SK-MEL-5 (cell line): ENCODE data around the gene IGSF11. TPM values are rescaled to one million over a fixed set of nuclear protein-coding genes. Genes with fewer than 3 reads are reported as not detected.
"Not testable (repeated sequence)": the region's sequence is repeated elsewhere in the genome, so short reads cannot be mapped to it uniquely, and the experiment has no call there.

ENCODE experiments used
- DNase-seq: peaks from one replicate; pipeline ENCODE4 v3.0.0-alpha.2; 2016; ENCODE audit warnings: low read depth, low spot score
- in situ Hi-C: cut with HindIII; loops from 2 replicates; pipeline ENCODE4 v1.10.0; 2016; ENCODE audit warnings: low sequenced_read_pairs, high pct_unique_total_duplicates, low pct_unique_long_range_greater_than_20kb
- polyA plus RNA-seq, 2 experiments: library from polyadenylated mRNA; depleted of rRNA; stranded (reverse); fragments of >200 nt; gene quantifications; 2 replicates each; pipeline ENCODE4 v1.2.3, GENCODE V29; 2015
- total RNA-seq: library from RNA; depleted of rRNA; stranded (reverse); fragments of >200 nt; shearing (Covaris generic); gene quantifications from 2 replicates; pipeline ENCODE4 v1.2.3, GENCODE V29; 2014; rRNA removed

The IGSF11 gene, protein sequence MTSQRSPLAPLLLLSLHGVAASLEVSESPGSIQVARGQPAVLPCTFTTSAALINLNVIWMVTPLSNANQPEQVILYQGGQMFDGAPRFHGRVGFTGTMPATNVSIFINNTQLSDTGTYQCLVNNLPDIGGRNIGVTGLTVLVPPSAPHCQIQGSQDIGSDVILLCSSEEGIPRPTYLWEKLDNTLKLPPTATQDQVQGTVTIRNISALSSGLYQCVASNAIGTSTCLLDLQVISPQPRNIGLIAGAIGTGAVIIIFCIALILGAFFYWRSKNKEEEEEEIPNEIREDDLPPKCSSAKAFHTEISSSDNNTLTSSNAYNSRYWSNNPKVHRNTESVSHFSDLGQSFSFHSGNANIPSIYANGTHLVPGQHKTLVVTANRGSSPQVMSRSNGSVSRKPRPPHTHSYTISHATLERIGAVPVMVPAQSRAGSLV
- 64.6 and 66.5 TPM in 2 replicates for total RNA-seq
- polyA plus RNA-seq (2015; cell fraction: cytosol; rRNA removed) = 61.6 and 81.2 TPM in 2 replicates
- 86.2 and 87.0 TPM in 2 replicates for polyA plus RNA-seq (2015; cell fraction: nucleus; rRNA removed)

DNA sequence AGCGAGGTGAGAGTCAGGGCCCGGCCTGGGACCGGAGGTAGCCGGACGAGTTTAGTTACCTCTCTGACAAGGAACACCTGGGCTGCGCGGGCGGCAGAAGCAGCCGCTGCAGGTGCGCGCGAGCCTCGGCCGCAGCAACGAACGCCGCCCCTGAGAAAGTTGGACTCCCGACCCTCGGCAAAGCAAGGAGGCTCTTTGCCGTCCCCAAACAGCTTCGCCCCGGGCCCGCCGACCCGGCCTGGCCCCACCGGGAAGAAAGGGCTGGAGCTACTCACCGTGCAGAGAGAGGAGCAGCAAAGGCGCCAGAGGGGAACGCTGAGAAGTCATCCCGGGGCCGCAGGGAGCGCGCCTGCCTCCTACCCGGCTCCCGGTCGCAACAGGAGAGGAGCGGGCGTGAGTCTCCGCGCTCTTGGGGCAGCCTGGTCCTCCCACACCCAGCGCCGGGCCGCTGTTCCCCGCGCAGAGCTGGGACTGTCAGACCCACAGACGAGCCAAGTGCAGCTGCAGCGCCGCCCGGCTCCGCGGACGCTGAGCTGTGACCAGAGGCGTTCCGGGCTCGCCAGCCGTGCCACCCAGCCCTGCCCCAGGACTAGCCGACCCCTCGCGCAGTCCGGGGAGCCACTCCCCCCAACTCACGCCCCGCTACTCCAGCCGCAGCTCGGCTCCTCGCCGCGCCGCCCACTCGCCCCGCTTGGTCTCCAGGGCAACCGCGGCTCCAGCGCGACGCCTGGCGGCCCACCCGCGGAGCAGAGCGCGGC, at the start of gene IGSF11:
Gene IGSF11 (minus strand): TSS at position 591 of the 758 bp plus-strand sequence. CDS start 264 bp downstream, at position 327.
- in situ Hi-C loops = no loop called here

GRCh38 chr3:119080364-119080763, 45.7 kb upstream of the IGSF11 start:
- DNase-seq = no peak
- in situ Hi-C loops = no loop called here

More for the DNA sequence above, at the start of gene IGSF11:
- DNase-seq = peak; percentile 90

- in situ Hi-C loops = no loop called here
Observed at GRCh38 chr3:119073258-119074001, 38.8 kb upstream of the IGSF11 start.

DNA sequence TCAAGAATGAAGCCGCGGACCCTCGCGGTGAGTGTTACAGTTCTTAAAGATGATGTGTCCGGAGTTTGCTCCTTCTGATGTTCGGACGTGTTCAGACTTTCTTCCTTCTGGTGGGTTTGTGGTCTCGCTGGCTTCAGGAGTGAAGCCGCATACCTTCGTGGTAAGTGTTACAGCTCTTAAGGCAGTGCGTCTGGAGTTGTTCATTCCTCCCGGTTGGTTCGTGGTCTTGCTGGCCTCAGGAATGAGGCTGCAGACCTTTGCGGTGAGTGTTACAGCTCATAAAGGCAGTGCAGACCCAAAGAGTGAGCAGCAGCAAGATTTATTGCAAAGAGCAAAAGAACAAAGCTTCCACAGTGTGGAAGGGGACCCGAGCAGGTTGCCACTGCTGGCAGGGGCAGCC, 37.8 kb upstream of the IGSF11 start:
- DNase-seq, in situ Hi-C loops: not testable (repeated sequence)

More at GRCh38 chr3:119073258-119074001, 38.8 kb upstream of the IGSF11 start:
- no peak for DNase-seq

DNA sequence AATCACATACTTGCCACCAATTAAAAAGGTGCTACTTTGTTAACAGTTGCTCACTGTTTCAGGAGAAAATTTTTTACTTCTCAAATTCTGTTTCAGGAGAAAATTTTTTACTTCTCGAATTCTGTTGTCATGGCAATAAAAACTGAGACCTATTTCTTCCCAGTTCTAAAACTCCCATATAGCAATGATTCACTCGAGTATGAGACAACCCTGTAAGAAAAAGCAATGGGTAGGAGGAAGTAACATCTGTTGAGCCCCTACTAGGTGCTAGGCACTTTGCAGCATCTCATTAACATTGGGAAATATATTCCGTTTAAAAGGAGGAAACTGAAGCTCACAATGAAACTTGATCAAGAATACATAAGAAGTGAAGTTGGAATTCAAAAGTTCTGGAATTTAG, 35.1 kb upstream of the IGSF11 start:
- no peak for DNase-seq
- in situ Hi-C loops = no loop called here

DNA sequence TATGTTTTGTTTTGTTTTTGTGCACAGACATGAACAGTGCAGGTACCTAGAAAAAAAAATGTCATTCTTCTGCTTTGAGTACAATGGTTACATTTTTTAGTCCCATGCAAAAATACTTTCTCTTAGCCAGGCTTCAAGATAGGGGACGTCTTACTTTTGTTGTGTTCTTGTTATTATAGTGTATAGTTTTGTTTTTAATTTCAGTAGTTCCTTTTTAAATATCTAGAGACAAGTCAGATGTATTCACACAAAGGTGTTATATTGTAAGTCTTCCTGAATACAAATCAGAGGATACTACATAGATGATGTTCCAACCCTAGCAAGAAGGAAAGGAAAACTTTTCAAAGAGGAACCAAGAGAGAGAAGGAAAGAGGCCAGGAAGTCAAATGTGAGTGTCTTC, 28.8 kb upstream of the IGSF11 start:
- no peak for DNase-seq
- in situ Hi-C loops = no loop called here

DNA sequence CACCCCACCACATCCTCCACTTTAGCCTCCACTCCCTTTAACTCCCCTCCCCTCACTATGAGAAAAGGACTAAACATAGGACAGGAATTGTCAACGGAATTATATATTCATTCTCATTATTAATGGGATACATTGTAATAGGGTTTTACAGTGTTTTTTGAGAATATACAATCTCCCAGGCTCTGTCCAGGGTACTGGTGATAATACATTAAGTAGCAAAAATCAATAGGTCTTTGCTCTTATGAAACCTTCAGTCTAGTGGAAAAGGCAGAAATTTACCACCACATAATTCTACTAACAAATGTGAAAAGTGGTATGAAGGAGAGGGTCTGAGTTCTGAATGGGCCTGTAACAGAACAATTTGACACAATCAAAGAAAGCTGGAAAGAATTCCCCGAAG, 28.2 kb upstream of the IGSF11 start:
- in situ Hi-C loops = no loop called here
- no peak for DNase-seq

- DNase-seq = no peak
- in situ Hi-C loops = no loop called here
Observed at GRCh38 chr3:119044593-119044992, 9.9 kb upstream of the IGSF11 start.

DNA sequence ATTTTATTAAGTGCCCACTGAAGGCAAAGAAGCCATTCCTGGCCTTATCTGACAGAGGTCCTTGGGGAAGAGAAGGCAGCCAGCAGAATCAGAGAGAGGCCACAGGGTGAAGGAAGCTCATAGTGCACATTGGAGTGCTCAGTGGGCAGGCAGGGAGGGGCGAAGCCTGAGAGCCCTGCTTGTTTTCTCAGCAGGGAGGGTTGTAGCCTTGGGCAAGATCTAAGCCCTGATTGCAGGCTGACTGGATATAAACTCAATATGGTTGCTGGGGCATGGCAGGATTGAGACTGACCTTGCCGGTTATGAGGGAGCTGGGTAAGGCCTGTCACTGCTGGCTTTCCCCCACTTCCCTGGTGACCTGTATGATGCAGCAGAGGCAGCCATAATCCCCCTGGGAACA, 7.5 kb upstream of the IGSF11 start:
- no peak for DNase-seq
- in situ Hi-C loops = no loop called here

GRCh38 chr3:119035014-119035346, 334 bp upstream of the IGSF11 start:
- in situ Hi-C loops = no loop called here
- no peak for DNase-seq

DNA sequence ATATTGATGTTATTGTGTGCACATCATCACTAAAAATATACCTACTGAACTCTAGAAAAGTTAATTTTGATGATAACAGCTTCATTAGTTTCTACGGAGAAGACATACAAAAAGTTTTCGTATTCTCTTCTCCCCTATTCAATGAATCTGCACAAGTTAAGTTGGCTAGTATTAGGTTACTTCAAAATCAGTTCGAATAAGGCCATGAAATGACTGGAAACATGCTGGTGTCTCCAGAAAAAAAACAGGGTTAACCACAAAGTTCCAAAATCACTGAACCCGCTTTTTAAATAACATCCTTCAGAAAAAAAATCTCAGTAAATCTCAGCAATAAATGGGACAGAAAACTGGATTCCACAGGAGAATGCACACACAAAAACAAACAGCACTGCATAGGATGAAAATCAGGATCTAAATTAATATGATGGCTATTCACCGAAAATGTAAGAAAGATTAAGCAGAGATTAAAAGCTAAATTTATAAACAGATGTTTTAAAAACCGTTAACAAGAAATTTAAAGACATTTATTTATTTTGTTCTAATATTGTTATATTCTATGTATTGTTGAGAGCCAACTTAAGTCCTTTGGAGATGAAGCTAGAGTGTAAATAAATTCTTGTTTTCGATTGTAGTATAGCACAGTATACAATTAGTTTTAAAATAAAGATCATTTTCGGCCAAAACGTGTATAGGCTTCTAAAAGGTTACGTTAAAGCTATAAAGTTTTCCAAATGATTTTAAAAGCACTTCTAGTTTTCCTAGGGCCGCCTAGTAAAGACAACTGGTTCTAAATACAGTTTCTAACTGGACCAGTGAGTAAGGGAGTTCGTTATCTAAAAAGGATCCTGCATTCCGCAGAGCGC, 1.0 kb downstream of the IGSF11 start:
- DNase-seq = no peak
- in situ Hi-C loops = no loop called here

DNA sequence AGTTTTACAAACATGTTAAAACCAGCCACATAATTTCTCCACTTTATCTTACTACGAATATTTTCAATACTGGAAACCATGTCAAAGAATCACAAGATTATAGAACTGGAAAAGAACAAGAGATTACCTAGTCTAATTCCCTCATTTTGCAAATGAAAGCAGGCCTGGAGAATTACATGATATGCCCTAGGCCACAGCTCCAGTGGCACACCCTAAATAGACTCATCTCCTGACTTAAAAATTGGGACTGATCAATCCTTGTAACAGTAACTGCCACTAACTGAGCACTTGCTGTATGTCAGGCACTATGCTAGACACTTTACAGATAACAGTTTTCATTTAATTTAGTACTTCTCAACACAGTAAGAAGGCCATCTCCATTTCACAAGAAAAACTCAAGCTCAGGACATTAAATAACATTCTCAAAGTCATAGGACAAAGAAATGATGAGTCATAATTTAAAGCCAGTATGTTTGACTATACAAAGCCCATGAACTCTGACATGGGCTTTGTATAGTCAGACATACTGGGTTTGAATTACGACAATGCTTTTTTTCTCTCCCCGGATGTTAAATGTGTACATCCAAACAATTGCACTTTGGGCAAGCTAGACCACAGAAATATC, 9.4 kb downstream of the IGSF11 start:
- DNase-seq = no peak
- in situ Hi-C loops = no loop called here

DNA sequence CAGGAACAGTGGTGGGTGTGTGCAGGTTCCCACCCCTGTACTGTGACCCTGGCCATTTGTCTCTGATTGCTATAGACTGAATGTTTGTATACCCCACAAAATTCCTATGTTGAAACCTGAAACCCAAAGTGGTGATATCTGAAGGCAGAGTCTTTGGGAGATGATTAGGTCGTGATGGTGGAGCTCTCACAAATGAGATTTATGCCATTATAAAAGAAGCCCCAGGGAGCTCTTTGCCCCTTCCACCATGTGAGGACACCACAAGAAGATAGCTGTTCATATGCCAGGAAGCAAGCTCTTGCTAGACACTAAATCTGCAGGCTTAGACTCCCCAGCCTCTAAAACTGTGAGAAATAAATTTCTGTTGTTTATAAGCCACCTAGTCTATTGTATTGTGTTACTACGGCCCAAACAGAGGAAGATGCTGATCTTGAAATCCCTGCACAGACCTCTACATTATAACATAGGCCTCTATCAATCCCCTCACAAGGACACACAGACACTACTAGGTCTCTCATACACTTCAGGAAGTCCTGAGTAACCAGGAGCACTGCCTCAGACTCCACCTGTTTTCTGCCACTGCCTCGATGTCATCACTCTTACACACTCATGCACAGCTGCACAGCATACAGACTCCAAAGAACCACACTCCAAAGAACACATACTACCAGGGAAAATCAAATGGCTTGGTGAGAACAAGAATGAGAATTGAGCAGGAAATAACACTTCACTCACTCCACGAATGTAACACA, 14.7 kb downstream of the IGSF11 start:
- in situ Hi-C loops = no loop called here
- DNase-seq = no peak

- DNase-seq = no peak
- in situ Hi-C loops = no loop called here
Observed at GRCh38 chr3:119018690-119019463, 15.8 kb downstream of the IGSF11 start.

GRCh38 chr3:119015942-119016341, 18.7 kb downstream of the IGSF11 start:
- in situ Hi-C loops = no loop called here
- no peak for DNase-seq
